HepG2 (cell line): ENCODE measurements around the gene IKZF2. TPM values are rescaled to one million over a fixed set of nuclear protein-coding genes. Genes with fewer than 3 reads are reported as not detected.

Experiments
- ATAC-seq: fragments of 200-7000 bp; cut with Tn5 transposase; 3 replicates; pipeline ENCODE4 v1.9.1; 2020; ENCODE audit warnings: mild to moderate bottlenecking, moderate library complexity
- BruUV-seq: library from RNA; stranded (reverse); fragments of 400-500 nt; replicated peaks from 2 replicates; lab custom pipeline; 2021; lab: Mats Ljungman, UMichigan
- CTCF ChIA-PET: fragments of 300-600 bp; formaldehyde crosslinking; extraction: SDS; loops from one replicate; lab custom pipeline; 2021; ENCODE audit warnings: low total read pairs, inconsistent platforms, low intra/inter-chr PET ratio; lab: Yijun Ruan, JAX
- POLR2A ChIA-PET: fragments of 350-600 bp; sonication (Branson Sonifier 250); formaldehyde crosslinking; loops from one replicate; lab custom pipeline; 2020; ENCODE audit warnings: antibody characterized with exemption, inconsistent platforms; lab: Yijun Ruan, JAX
- DNase-seq: peaks from one replicate; pipeline ENCODE4 v3.0.0-alpha.2; 2015; ENCODE audit warnings: low spot score
- FAIRE-seq: peaks from 3 replicates; lab custom pipeline; 2011; peaks lifted over from hg19 to GRCh38; lab: Jason Lieb, UNC
- H2AFZ ChIP-seq: one replicate; pipeline ENCODE4 v1.6.1; 2011; ENCODE audit warnings: low read length, inconsistent platforms
- H3K27ac ChIP-seq: fragments of 300-600 bp; 3 replicates; pipeline ENCODE4 v1.8.0; 2011; ENCODE audit warnings: mixed run types, mild to moderate bottlenecking, mixed read lengths, low read length, inconsistent platforms; ENCODE audit not compliant: insufficient read depth; ENCODE audit errors: extremely low read length
- H3K27me3 ChIP-seq, 2 experiments: fragments of 200-600 bp in 1 of 2; 2 replicates in 1 of 2; 3 replicates in 1 of 2; pipeline versions ENCODE4 v1.6.0 to v1.8.0; 2011; ENCODE audit warnings: low read length in 2 of 2, mild to moderate bottlenecking in 2 of 2, moderate library complexity in 2 of 2, inconsistent platforms in 1 of 2; ENCODE audit not compliant: insufficient read depth in 2 of 2, control insufficient read depth in 1 of 2
- H3K36me3 ChIP-seq, 2 experiments: fragments of 200-600 bp in 1 of 2; replicated peaks in 1 of 2; 2 replicates in 1 of 2; 3 replicates in 1 of 2; pipeline versions ENCODE4 v1.5.1 to v1.8.0; 2011; ENCODE audit warnings: low read length in 2 of 2, inconsistent platforms in 1 of 2; ENCODE audit not compliant: insufficient read depth in 2 of 2, control insufficient read depth in 1 of 2
- H3K4me1 ChIP-seq: 2 replicates; pipeline ENCODE4 v1.5.1; 2012; ENCODE audit warnings: low read length, inconsistent platforms; ENCODE audit not compliant: insufficient read depth
- H3K4me2 ChIP-seq: 2 replicates; pipeline ENCODE4 v1.6.0; 2011; ENCODE audit warnings: low read depth, low read length, inconsistent platforms
- H3K4me3 ChIP-seq, 3 experiments: fragments of 200-600 bp in 1 of 3; sonication (generic), shearing (Covaris generic) in 1 of 3; replicated peaks in 1 of 3; 2 replicates each; pipeline ENCODE4 v1.5.1; 2011 to 2016; ENCODE audit warnings: low read length in 3 of 3, inconsistent platforms in 2 of 3, low read depth in 2 of 3, mild to moderate bottlenecking in 2 of 3, control low read depth in 1 of 3, mixed read lengths in 1 of 3; ENCODE audit not compliant: insufficient read depth in 1 of 3
- H3K79me2 ChIP-seq: one replicate; pipeline ENCODE4 v1.6.1; 2011; ENCODE audit warnings: low read length, inconsistent platforms; ENCODE audit not compliant: insufficient read depth
- H3K9ac ChIP-seq: 2 replicates; pipeline ENCODE4 v1.6.0; 2011; ENCODE audit warnings: mild to moderate bottlenecking, low read depth, low read length, inconsistent platforms; ENCODE audit not compliant: insufficient read depth
- H3K9me3 ChIP-seq: 2 replicates; pipeline ENCODE4 v1.5.1; 2012; ENCODE audit warnings: mild to moderate bottlenecking, low read length
- H4K20me1 ChIP-seq: 2 replicates; pipeline ENCODE4 v1.6.0; 2011; ENCODE audit warnings: inconsistent platforms, mild to moderate bottlenecking, low read length, moderate library complexity; ENCODE audit not compliant: insufficient read depth
- ATAD3A ChIP-seq: sonication (generic); formaldehyde crosslinking; IDR thresholded peaks from 2 replicates; pipeline ENCODE4 v1.4.0; 2020; ENCODE audit warnings: missing genetic modification reagents
- NFYB ChIP-seq: sonication (generic); formaldehyde crosslinking; IDR thresholded peaks from 2 replicates; pipeline ENCODE4 v1.4.0; 2020; ENCODE audit warnings: missing genetic modification reagents
- PREB ChIP-seq: sonication (generic); formaldehyde crosslinking; IDR thresholded peaks from 2 replicates; pipeline ENCODE4 v1.4.0; 2020; ENCODE audit warnings: missing genetic modification reagents
- SRSF1 ChIP-seq: fragments of 200-400 bp; formaldehyde crosslinking; optimal IDR thresholded peaks from 2 replicates; pipeline ENCODE3; 2017; ENCODE audit warnings: mild to moderate bottlenecking, low read depth, low read length, moderate library complexity
- TCF12 ChIP-seq, 2 experiments: fragments of 450-650 bp in 1 of 2; sonication (generic) in 1 of 2; formaldehyde crosslinking in 1 of 2; IDR thresholded peaks; 2 replicates each; pipeline versions ENCODE4 v1.6.1 to v1.8.0; 2017 to 2022; ENCODE audit warnings: antibody characterized with exemption in 1 of 2, mild to moderate bottlenecking in 1 of 2, missing genetic modification reagents in 1 of 2, moderate library complexity in 1 of 2
- ZMAT3 ChIP-seq: sonication (generic); formaldehyde crosslinking; conservative IDR thresholded peaks from 2 replicates; pipeline ENCODE4 v1.7.0; 2021; ENCODE audit warnings: missing genetic modification reagents
- ZNF580 ChIP-seq: IDR thresholded peaks from 2 replicates; pipeline ENCODE4 v1.6.1; 2016; ENCODE audit warnings: low read depth, borderline replicate concordance
- WGBS: methylation state at CpG from one replicate; pipeline ENCODE4 v1.1.6; 2017; ENCODE audit warnings: low lambda C conversion rate; 5-methylcytosine and 5-hydroxymethylcytosine counted together
- in situ Hi-C: cut with HindIII; loops from 2 replicates; pipeline ENCODE4 v1.10.0; 2017; ENCODE audit warnings: low pct_unique_long_range_greater_than_20kb; ENCODE audit not compliant: extremely low pct_ligation_motif_present
- intact Hi-C: fragments of 100-400 bp; cut with micrococcal nuclease; formaldehyde crosslinking; loops from one replicate; pipeline ENCODE4 v1.10.0; 2022; ENCODE audit not compliant: unreplicated experiment
- polyA plus RNA-seq, 8 experiments: library from polyadenylated mRNA; depleted of rRNA in 3 of 8; stranded (reverse) in 7 of 8; unstranded in 1 of 8; fragments of >200 nt; fragmentation: Illumina TruSeq in 4 of 8; extraction: Trizol in 4 of 8; gene quantifications; 2 replicates each; pipeline versions ENCODE4 v1.2.1 to v1.2.3, GENCODE V29; 2011 to 2016; ENCODE audit warnings: low read depth in 4 of 8, missing spikeins in 1 of 8, mixed read lengths in 1 of 8; ENCODE audit not compliant: insufficient read depth in 1 of 8
- total RNA-seq, 5 experiments: library from RNA; depleted of rRNA; stranded (reverse); fragments of >200 nt; fragmentation: Illumina TruSeq; extraction: Trizol; gene quantifications; 2 replicates each; pipeline ENCODE4 v1.2.3, GENCODE V29; 2016; ENCODE audit warnings: low read depth in 1 of 5

The IKZF2 gene
- total and polyA plus RNA-seq, 2 of the 13 experiments (the other 11 are each of a cell fraction or from before 2014, with no cell fraction given): 0.18 to 0.86 TPM

GRCh38 chr2:213042262-213042661, 109.2 kb downstream of the IKZF2 start:
- Histone ChIP-seq H4K20me1 (no peaks in the 10 kb centered on the region), H3K36me3 (no peaks in the 10 kb centered on the region), H2AFZ (no peak overlapping the region), H3K27me3 (no peaks in the 10 kb centered on the region), H3K9ac (no peak overlapping the region), H3K4me1 (no peaks in the 10 kb centered on the region), H3K9me3 (no peaks in the 10 kb centered on the region), H3K79me2 (no peaks in the 10 kb centered on the region), H3K27ac (no peak overlapping the region), H3K4me2 (no peak overlapping the region), H3K4me3 (no peak overlapping the region)
- ATAC-seq (no peak), DNase-seq (no peak), FAIRE-seq (no peak)
- in situ Hi-C loops: no loop called here
- ChIA-PET CTCF (no interaction called here), POLR2A (no interaction called here)
- TF ChIP-seq ATAD3A (CRISPR knock-in tag): no peak
- intact Hi-C loops: no loop called here
- 10% methylated on average over 4 of the region's 4 CpGs for WGBS
- BruUV-seq: no TSS peak

GRCh38 chr2:213036836-213037235, 114.6 kb downstream of the IKZF2 start:
- WGBS: 48% methylated on average over 1 of the region's 1 CpG
- no peak for FAIRE-seq
- BruUV-seq: no TSS peak

More at GRCh38 chr2:213036836-213037235, 114.6 kb downstream of the IKZF2 start:
- CTCF ChIA-PET: no interaction called here
- Histone ChIP-seq H3K36me3 (no peaks in the 10 kb centered on the region), H4K20me1 (no peaks in the 10 kb centered on the region), H3K4me1 (no peaks in the 10 kb centered on the region)
- TF ChIP-seq NFYB (CRISPR knock-in tag) (no peak), PREB (no peak), TCF12 (IDR thresholded peaks at IDR 0.05) (no peak), TCF12 (CRISPR knock-in tag; IDR thresholded peaks at IDR 0.05) (no peak), SRSF1 (no peak), ZNF580 (CRISPR knock-in tag) (no peak), ZMAT3 (CRISPR knock-in tag) (no peak)
- TF ChIP-seq, all 625 proteins: peak for 0
- no peak overlapping the region for H3K9ac ChIP-seq
- H3K9me3 ChIP-seq: no peaks in the 10 kb centered on the region
- DNase-seq (no peak), ATAC-seq (no peak)
- in situ Hi-C loops (no loop called here), intact Hi-C loops (no loop called here)
- H3K4me2 ChIP-seq: no peak overlapping the region
- H3K79me2 ChIP-seq: no peaks in the 10 kb centered on the region
- no peak overlapping the region for H3K27ac ChIP-seq
- H2AFZ ChIP-seq: no peak overlapping the region
- H3K27me3 ChIP-seq: no peaks in the 10 kb centered on the region
- POLR2A ChIA-PET: no interaction called here
- no peak overlapping the region for H3K4me3 ChIP-seq
